GM21528 (cell line): ENCODE measurements around the gene PHLDB3.
"Not testable (repeated sequence)": the region's sequence is repeated elsewhere in the genome, so short reads cannot be mapped to it uniquely, and the experiment has no call there.

ENCODE experiments used
- ATAC-seq: cut with Tn5 transposase; IDR thresholded peaks from one replicate; pipeline ENCODE4 v1.9.1; 2021; ENCODE audit warnings: mild to moderate bottlenecking, moderate library complexity; ENCODE audit not compliant: unreplicated experiment, low FRiP score

The PHLDB3 gene

DNA sequence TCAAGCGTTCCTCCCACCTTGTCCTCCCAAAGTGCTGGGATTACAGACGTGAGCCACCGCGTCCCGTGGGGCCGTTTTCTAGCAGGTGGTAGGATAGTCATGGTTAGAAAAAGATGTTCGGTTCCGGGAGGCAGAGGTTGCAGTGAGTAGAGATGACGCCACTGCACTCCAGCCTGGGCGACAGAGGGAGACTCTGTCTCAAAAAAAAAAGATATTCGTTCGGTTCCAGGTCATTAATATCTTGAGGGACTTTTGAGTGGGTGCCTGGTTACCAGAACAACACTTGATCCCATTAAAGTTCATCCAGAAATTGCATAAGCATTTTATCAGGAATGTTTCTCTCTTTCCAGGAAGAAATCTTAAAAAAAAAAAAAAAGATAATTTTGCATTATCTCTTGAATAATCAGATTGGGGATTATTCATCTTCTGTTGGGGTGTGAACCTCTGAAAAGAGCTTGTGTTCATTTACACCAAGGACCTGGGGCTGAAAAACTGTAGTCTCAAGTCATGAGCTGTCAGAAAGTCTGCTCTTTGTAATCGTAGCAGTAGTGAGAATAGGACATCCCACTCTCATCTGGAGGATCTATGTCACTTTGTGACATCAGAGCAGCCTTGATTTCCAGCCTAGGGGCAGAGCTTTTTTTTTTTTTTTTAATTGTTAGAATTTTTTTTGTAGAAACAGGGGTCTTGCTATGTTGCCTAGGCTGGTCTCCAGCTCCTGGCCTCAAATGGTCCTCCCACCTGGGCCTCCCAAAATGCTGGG lies 23.5 kb upstream of the PHLDB3 start:
- no peak for ATAC-seq

DNA sequence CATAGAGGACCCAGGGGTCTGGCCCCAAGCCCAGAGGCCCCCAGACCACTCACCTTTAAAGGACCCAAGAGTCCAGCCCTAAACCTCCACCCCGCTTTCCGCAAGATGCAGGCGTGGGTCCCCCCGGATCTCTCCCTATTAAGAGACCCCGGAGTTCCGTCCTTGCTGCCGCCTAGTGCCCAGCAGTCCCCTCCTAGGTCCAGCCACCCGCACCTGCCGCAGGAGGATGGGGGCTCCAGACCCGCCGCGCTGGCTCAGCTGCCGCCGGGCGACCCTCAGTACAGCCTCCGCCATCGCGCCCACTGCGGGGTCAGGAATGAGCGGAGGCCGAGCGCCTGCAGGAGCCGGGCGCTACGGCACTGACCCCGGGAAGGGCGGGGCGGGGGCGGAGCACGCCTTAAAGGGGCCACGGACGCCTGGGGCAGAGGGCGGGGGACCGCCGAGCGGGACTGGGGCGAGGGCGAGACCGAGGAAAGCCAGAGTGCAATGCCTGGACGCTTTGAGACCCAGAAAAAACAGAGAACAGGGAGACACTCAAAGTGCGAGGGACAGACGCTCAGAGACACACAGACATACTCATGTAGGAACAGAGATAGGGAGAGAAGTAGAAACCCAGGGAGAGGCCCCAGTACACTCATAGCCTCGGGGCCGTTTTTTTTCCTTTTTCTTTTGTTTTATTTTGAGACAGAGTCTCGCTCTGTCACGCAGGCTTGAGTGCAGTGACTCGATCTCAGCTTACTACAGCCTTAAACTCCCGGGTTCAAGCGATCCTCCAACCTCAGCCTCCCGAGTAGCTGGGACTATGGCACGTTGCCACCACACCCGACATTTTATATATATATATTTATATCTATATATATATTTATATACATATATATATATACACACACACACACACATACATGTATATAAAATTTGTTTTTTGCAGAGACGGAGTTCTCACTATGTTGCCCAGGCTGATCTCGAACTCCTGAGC lies 22.6 kb upstream of the PHLDB3 start, which contains the start of gene ETHE1:
Gene ETHE1, minus strand, starts transcription at position 318 of the 976 bp plus-strand sequence. Its CDS starts 24 bp downstream, at position 294.
- peak; percentile 62 for ATAC-seq

GRCh38 chr19:43525836-43526771 lies 21.6 kb upstream of the PHLDB3 start:
- ATAC-seq, result no peak

DNA sequence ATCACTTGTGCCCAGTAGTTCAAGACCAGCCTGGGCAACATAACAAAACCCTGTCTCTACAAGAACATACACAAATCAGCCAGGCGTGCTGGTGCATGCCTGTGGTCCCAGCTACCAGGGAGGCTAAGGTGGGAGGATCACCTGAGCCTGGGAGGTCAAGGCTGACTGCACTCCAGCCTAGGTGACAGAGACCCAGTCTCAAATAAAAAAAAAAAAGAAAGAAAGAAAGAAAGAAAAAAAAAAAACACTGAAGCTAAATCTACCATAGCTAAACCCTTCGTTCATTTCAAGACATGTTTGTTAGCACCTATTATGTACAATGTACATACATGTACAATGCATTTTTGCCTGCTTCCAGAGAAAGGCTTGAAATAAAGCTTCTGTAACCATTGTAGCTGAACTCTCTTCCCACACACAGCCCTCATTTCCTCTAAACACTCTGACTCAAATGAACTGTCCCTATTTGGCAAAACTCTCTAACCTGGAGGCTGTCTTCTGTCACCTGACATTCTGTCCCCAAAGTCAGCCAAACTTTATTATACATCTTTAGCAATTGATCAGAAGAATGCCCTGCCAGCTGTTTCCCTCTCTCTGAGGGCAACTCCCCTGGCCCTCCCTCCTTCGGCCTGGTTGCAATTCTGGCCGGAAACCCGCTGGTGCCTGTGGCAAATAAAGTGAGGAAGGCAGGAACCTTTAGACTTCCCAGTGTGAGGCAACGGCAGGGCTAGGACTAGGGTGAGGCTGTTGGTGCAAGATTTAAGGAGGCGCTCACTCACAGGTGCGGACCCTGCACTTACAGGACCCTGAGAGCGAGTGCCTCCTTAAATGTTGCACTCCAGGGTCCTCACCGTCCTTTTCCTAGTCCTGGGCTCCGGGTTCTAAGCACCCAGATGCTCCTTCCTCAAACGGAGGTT lies 20.6 kb upstream of the PHLDB3 start:
- ATAC-seq, result no peak

GRCh38 chr19:43523696-43524095 lies 19.1 kb upstream of the PHLDB3 start:
- not testable (repeated sequence) for ATAC-seq

DNA sequence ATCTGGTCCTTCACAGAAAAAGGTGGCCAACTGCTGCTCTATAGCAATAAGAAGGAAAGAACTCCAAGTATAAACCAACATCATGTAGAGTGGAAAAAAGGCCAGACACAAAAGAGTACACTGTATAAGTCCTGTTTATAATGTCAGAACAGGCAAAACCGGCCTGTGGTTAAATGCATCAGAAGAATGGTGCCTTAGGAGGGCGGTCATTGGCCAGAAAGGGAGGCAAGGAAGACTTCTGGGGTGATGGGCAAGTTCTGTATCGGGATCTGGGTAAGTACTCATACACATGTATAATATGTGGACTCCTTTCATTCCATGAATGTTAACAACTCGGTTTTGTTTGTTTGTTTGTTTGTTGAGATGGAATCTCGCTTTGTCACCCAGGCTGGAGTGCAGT lies 18.4 kb upstream of the PHLDB3 start:
- ATAC-seq, result no peak

DNA sequence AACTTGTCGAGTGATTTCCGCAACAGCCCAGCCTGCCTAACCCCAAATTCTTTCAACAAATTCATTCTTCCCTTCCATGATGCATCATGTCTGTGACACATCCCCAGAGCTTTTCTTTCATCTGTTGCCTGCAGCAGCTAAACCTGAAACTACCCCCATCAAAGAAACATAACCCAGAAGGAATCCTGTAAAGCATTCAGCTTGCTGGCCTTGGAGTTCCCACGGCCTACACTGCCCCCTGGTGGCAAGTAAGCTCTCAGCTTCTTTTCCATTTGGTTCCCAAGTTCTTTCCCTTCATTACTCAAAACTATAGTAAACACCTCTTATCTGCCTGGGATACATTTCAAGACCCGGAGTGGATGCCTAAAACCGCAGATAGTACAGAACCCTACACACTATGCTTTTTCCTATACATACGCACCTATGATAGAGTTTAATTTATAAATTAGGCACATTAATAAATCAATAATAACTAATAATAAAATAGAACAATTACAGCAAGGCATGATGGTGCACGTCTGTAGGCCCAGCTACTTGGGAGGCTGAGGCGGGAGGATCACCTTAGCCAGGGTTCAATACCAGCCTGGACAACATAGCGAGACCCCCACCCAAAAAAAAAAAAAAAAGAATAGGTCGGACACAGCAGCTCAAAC lies 15.0 kb upstream of the PHLDB3 start:
- ATAC-seq, result no peak

DNA sequence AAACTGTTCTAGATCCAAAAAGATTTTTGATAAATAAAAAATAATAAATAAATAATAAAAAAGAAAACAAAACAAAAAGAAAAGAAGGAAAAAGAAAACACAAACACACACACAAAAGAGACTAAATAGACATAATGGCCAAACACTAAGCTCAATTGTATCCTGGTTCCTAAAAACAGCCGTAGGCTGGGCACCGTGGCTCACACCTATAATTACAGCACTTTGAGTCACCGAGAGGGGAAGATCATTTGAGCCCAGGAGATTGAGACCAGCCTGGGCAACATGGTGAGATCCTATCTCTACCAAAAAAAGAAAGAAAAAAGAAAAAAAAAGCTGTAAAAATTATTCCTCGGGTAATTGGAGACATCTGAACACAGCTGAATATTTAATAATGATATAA lies 13.5 kb upstream of the PHLDB3 start:
- ATAC-seq, result no peak

- not testable (repeated sequence) for ATAC-seq
Observed at GRCh38 chr19:43512399-43512798, 7.9 kb upstream of the PHLDB3 start.

GRCh38 chr19:43511324-43511723 lies 6.8 kb upstream of the PHLDB3 start:
- no peak for ATAC-seq

GRCh38 chr19:43510713-43511112 lies 6.2 kb upstream of the PHLDB3 start:
- ATAC-seq, result no peak

GRCh38 chr19:43507880-43508279 lies 3.3 kb upstream of the PHLDB3 start:
- ATAC-seq, result no peak

DNA sequence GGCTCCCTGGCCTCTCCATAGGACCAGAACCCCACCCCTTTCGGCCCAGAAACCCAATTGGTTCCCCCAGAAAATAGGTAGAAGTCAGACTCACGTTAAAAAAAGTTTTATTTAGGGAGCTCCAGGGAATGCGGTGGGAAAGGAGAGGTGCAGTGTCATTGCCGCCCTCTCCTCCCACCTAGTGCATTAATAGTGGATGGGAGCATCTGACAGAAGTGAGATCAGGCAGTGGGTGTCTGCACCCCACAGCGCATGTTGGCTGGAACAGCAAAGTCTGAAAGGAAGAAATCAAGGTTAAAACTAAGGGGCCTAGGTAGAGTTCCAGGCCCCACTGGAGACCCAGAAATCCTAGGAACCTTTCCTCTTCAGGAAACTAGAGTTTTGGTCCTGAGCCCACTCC lies 2.1 kb upstream of the PHLDB3 start:
- no peak for ATAC-seq

- no peak for ATAC-seq
Observed at GRCh38 chr19:43505941-43506340, 1.4 kb upstream of the PHLDB3 start.

DNA sequence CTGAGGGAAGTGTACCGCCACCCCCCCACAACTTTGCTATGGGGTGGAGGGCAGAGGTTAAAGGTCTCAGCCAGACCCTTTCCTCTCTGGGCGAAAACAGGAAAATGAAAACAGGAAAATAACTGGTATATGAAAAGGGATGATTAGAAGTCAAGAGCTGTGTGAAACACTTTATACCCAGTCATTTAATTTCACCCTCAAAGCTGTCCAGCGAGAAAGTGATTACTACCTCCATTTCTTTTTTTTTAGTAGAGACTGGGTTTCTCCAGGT lies 575 bp upstream of the PHLDB3 start:
- no peak for ATAC-seq

GRCh38 chr19:43503501-43504425 lies 783 bp downstream of the PHLDB3 start:
- peak; percentile 92 for ATAC-seq

DNA sequence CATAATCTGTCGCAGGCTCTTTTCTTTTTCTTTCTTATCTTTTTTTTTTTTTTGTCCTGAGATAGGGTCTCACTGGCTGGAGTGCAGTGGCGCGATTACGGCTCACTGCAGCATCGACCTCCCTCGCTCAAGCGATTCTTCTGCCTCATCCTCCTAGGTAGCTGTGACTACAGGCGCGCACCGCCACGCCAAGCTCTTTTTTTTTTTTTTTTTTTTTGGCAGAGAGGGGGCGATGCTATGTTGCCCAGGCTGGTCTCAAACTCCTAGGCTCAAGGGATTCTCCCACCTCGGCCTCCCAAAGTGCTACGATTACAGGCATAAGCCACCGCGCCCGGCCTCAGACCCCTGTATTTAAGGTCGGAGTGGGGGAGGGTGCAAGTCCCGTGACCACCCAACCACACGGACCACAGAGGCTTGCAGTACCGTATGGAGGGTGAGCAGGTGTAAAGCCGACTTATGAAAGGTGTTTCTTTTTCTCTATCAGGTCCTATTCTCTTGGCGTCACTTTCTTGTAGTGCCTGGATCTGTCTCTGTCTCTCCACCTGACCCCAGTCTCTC lies 2.0 kb downstream of the PHLDB3 start:
- ATAC-seq, result no peak
